ACC112 (cell line): Measurements from ENCODE around the gene CORIN.
A peak's percentile ranks its signal among the peaks of the same experiment; 100 is the strongest.
"Not testable (repeated sequence)": the region's sequence is repeated elsewhere in the genome, so short reads cannot be mapped to it uniquely, and the experiment has no call there.

Experiments used
- H2AFZ ChIP-seq: fragments of 200-600 bp; sonication (generic); one replicate; pipeline ENCODE4 v1.6.0; 2017; ENCODE audit warnings: antibody characterized with exemption, low read length; ENCODE audit not compliant: unreplicated experiment
- H3K27ac ChIP-seq: fragments of 200-600 bp; sonication (generic); 2 replicates; pipeline ENCODE4 v1.5.1; 2014; ENCODE audit warnings: low read depth, mild to moderate bottlenecking, antibody characterized with exemption, low read length, moderate library complexity
- H3K27me3 ChIP-seq: fragments of 200-600 bp; sonication (generic); 2 replicates; pipeline ENCODE4 v1.6.1; 2014; ENCODE audit warnings: mild to moderate bottlenecking, antibody characterized with exemption, low read length, moderate library complexity, mixed read lengths; ENCODE audit not compliant: insufficient read depth
- H3K36me3 ChIP-seq: fragments of 200-600 bp; sonication (generic); 2 replicates; pipeline ENCODE4 v1.6.1; 2016; ENCODE audit warnings: mild to moderate bottlenecking, antibody characterized with exemption, low read length, moderate library complexity, mixed read lengths; ENCODE audit not compliant: insufficient read depth
- H3K4me1 ChIP-seq: fragments of 200-600 bp; sonication (generic); one replicate; pipeline ENCODE4 v1.6.1; 2016; ENCODE audit warnings: low read length, mixed read lengths; ENCODE audit not compliant: insufficient read depth, unreplicated experiment, control insufficient read depth
- H3K4me3 ChIP-seq: fragments of 200-600 bp; sonication (generic); 2 replicates; pipeline ENCODE4 v1.5.1; 2014; ENCODE audit warnings: mild to moderate bottlenecking, low read depth, low read length
- H3K79me2 ChIP-seq: fragments of 200-600 bp; sonication (generic); one replicate; pipeline ENCODE4 v1.6.0; 2016; ENCODE audit warnings: low read length; ENCODE audit not compliant: control insufficient read depth, unreplicated experiment, insufficient read depth

Gene CORIN

DNA sequence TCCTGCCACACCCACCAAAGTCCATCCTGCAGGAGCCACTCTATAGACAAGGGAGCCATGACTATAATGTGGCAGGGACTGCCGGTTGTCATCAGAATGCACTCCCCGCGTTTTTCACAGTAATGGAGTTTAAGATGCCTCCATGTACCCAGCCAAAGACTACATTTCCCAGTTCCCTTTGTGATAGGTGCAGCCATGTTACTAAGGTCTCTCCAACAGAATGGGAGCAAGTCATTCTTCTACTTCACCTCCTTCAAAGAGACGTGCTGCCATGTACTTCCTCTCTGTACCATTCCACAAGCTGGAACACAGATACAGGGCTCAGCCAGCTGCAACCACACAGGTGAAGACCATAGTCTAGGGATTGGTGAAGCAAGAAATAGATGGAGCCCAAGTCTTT lies 126.7 kb downstream of the CORIN start:
- no peak overlapping the region for H2AFZ ChIP-seq
- no peaks in the 10 kb centered on the region for H3K36me3 ChIP-seq
- no peaks in the 10 kb centered on the region for H3K4me1 ChIP-seq
- H3K4me3 ChIP-seq, result no peak overlapping the region
- no peaks in the 10 kb centered on the region for H3K79me2 ChIP-seq
- H3K27ac ChIP-seq, result no peak overlapping the region
- no peaks in the 10 kb centered on the region; the same call in 1 of the 2 replicates for H3K27me3 ChIP-seq

GRCh38 chr4:47706352-47706751 lies 131.5 kb downstream of the CORIN start:
- not testable (repeated sequence) for H3K4me3 ChIP-seq

DNA sequence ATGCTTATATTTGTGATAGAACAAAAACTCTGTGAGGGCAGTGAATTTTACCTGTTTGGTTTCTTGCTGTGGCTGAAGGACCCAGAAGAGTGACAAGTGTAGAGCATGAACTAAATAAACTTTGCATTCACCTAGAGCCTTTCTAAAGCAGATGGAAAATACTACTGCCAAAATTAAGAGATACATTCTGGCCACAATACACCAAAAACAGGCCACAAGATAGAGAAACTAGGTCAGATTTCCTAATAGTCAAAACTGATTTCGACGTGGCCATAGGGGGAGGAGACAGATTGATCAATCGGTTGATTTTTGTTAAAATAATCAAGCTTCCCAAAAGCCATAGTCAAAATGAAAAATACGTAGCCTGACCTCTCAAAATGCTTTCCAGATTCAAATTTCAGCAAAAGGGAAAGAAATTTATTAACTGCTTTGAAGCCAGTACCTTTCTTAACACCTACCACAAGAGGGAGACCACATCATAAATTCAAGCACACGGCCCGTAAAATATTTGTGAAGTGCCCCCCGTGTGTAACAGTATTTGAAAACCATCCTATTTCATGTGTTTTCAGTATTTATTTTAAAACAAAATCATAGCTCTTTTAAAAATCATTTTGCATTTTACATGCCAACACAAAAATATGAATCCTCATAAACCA lies 132.4 kb downstream of the CORIN start:
- peak overlapping the region; percentile 30 for H2AFZ ChIP-seq
- no peak overlapping the region for H3K27ac ChIP-seq
- no peaks in the 10 kb centered on the region for H3K27me3 ChIP-seq
- H3K4me3 ChIP-seq, result no peak overlapping the region
- H3K4me1 ChIP-seq, result peaks cover 7% of the 10 kb centered on the region
- no peaks in the 10 kb centered on the region for H3K79me2 ChIP-seq
- no peaks in the 10 kb centered on the region for H3K36me3 ChIP-seq

More at GRCh38 chr4:47706352-47706751, 131.5 kb downstream of the CORIN start:
- H3K36me3 ChIP-seq, H3K27me3 ChIP-seq, H3K79me2 ChIP-seq, H3K4me1 ChIP-seq, H2AFZ ChIP-seq, H3K27ac ChIP-seq: not testable (repeated sequence)

DNA sequence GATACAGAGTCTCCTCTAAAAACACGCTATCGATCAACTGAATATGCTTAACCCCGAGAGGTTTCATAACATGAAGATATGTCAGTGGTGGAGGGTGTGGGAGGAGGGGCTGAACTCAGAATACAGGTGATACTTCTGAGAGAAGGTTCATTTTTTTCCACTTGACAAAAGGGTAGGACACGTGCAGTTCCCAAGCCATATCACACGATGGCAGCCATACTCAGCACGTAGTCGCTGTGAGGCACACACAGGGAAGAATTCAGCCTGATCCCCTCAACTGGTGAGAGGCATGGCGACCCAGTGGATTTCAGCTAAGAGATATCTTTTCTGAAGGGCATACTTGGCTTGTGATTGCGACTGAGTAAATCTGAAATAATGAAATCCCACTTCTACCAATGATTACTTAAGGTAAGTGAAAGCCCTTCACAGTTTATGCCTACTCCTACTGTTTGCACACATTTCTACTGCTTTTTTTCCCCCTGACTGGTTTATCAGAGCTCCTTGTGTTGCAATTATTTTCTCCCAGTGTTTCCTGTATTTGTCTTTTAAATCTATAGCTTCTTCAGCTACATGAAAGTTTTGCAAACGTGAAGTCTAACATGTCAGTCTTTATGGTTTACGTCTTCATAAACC lies 133.1 kb downstream of the CORIN start:
- Histone ChIP-seq H3K4me1 (peaks cover 7% of the 10 kb centered on the region), H3K4me3 (no peak overlapping the region), H3K27ac (no peak overlapping the region), H3K79me2 (no peaks in the 10 kb centered on the region), H2AFZ (peak overlapping the region; percentile 30), H3K27me3 (no peaks in the 10 kb centered on the region), H3K36me3 (no peaks in the 10 kb centered on the region)

DNA sequence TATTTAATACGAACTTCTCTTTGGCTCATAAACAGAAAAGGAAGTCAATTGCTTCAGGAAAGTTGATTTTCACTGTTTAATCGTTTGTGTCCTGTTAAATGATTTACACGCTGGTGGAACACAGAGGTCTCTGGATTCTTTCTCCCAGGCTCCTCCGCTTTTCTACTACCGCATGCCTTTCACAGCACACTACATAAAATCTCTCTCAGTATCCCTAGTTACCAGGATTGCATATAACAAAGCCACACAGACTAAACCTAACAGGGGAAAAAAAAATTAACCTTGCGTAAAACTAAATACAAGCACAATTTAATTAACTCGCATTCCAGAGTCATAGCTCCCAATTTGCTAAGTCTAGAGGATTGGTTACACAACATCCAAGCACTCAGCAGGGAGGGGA lies 133.9 kb downstream of the CORIN start:
- Histone ChIP-seq H3K36me3 (no peaks in the 10 kb centered on the region), H2AFZ (no peak overlapping the region), H3K27ac (no peak overlapping the region), H3K27me3 (no peaks in the 10 kb centered on the region), H3K4me3 (no peak overlapping the region), H3K79me2 (no peaks in the 10 kb centered on the region), H3K4me1 (peaks cover 7% of the 10 kb centered on the region)

GRCh38 chr4:47703008-47703407 lies 134.9 kb downstream of the CORIN start:
- H3K79me2 ChIP-seq, result no peaks in the 10 kb centered on the region
- no peak overlapping the region for H3K27ac ChIP-seq
- no peaks in the 10 kb centered on the region for H3K27me3 ChIP-seq
- peaks cover 7% of the 10 kb centered on the region for H3K4me1 ChIP-seq
- no peaks in the 10 kb centered on the region for H3K36me3 ChIP-seq
- no peak overlapping the region for H3K4me3 ChIP-seq
- no peak overlapping the region for H2AFZ ChIP-seq

GRCh38 chr4:47701286-47701685 lies 136.6 kb downstream of the CORIN start:
- H3K36me3 ChIP-seq, result no peaks in the 10 kb centered on the region
- H3K4me3 ChIP-seq, result no peak overlapping the region
- H3K27me3 ChIP-seq, result no peaks in the 10 kb centered on the region
- H3K79me2 ChIP-seq, result no peaks in the 10 kb centered on the region
- no peak overlapping the region for H2AFZ ChIP-seq
- no peak overlapping the region for H3K27ac ChIP-seq
- H3K4me1 ChIP-seq, result peaks cover 7% of the 10 kb centered on the region

DNA sequence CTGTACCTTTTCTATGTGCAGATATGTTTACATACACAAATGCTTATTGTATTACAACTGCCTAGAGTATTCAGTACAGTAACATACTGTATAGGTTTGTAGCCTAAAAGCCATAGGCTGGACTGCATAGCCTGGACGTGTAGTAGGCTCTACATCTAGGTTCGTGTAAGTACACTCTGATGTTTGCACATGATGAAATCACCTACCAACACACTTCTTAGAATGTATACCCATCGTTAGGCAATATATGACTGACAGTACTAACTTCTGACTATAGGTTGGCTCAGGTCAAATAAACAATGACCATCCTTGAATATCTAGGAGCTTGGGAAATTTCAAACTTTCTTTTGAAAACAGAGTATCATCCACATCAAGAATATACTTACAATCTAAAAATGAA lies 139.0 kb downstream of the CORIN start:
- H3K4me1 ChIP-seq, result no peaks in the 10 kb centered on the region
- no peak overlapping the region for H2AFZ ChIP-seq
- H3K27me3 ChIP-seq, result no peaks in the 10 kb centered on the region
- H3K36me3 ChIP-seq, result no peaks in the 10 kb centered on the region
- H3K4me3 ChIP-seq, result no peak overlapping the region
- H3K27ac ChIP-seq, result no peak overlapping the region
- no peaks in the 10 kb centered on the region for H3K79me2 ChIP-seq

- H3K27me3 ChIP-seq, result no peaks in the 10 kb centered on the region
- no peaks in the 10 kb centered on the region for H3K36me3 ChIP-seq
- no peak overlapping the region for H2AFZ ChIP-seq
- no peaks in the 10 kb centered on the region for H3K4me1 ChIP-seq
- no peak overlapping the region for H3K27ac ChIP-seq
- no peaks in the 10 kb centered on the region for H3K79me2 ChIP-seq
- H3K4me3 ChIP-seq, result no peak overlapping the region
Observed at GRCh38 chr4:47696823-47697222, 141.0 kb downstream of the CORIN start.

GRCh38 chr4:47695260-47695659 lies 142.6 kb downstream of the CORIN start:
- Histone ChIP-seq H3K4me3 (no peak overlapping the region), H3K27ac (no peak overlapping the region), H3K79me2 (no peaks in the 10 kb centered on the region), H2AFZ (no peak overlapping the region), H3K27me3 (no peaks in the 10 kb centered on the region), H3K4me1 (no peaks in the 10 kb centered on the region), H3K36me3 (no peaks in the 10 kb centered on the region)

- Histone ChIP-seq H2AFZ (no peak overlapping the region), H3K36me3 (no peaks in the 10 kb centered on the region), H3K4me1 (no peaks in the 10 kb centered on the region), H3K27ac (no peak overlapping the region), H3K27me3 (no peaks in the 10 kb centered on the region), H3K79me2 (no peaks in the 10 kb centered on the region), H3K4me3 (no peak overlapping the region)
Observed at GRCh38 chr4:47694322-47694721, 143.5 kb downstream of the CORIN start.
